ENCODE data around the gene OST4. TPM values are rescaled to one million over a fixed set of nuclear protein-coding genes. Genes with fewer than 3 reads are reported as not detected.

The OST4 gene
- total RNA-seq, 1 donor from 2014 or later: 323 TPM

DNA sequence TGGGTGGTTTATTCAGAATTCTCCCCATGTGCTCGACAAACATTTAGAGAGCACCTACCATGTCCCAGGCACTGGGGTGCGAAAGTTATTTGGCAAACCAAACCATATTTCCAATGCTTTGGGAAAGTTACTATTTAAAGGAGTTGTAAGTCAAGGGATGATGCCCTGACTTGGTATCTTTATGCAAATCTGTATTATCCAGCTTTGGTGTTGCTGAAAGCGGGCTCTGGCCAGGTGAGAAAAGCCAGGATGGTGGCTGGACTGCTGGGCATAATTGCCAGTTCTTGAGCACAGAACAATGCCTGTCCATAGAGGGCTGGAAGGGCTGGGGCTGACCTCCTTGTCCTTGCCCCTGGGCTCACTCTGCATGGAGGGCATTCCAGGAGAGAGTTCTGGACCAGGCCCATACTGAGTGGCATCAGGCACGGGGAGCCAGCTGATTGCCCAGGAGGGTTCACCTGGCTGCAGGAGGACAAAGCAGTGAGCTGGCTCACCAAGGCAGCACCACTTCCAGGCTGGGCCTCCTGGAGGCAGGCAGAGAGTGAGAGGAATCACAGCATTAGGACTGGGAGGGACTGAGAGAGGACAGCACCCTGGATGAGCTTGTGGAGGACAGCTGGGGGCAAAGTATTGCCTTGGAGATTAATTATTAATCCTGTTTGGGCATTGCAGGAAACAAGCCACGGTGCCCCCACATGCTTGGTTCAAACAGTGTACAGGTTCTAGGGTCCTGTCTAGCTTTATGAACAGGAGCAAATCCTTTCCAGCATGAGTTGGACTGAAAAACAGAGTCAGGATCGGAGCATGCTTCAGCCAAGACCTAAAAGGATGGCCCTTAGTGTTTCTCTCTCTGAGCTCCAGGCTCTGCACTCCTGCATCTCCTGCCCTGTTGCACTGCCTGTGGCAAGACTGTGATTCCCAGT is 22.2 kb upstream of the OST4 start:
- DNase-seq (ENCODE audit: low spot score): no peak

DNA sequence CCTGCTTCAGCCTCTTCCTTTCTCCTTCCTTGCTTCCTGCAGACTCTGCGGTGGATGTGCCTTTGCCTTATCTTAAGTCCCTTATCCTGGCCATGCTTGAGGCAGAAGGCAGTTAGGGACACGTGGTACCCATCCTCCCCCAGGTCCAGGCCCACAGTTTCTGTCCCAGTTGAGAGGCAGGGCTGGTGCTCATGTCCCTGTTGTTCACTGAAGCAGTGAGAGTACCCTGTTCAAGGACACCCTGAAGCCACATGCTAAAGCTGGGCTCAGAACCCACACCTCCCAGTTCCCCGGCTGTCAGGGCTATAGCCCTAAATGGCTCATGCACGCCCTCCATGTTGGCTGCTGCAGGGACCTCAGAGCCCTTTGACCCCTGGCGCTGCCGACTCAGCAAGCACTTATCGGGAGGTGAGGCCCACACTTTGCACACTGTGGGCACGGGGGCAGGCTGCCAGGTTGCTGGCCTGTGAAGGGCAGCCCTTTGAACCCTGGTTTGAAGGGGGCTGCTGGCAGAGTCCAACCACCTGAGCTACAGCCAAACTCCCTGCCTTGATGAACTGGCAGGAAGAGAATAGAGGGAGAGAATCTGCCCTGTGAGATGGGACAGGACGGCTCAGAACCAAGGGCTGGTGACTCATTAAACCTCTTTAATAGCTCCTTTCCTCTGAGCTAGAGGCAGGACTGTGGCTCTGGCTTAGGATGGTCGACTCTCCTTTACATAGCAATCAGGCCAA is 21.4 kb upstream of the OST4 start:
- DNase-seq (ENCODE audit: low spot score): no peak

DNA sequence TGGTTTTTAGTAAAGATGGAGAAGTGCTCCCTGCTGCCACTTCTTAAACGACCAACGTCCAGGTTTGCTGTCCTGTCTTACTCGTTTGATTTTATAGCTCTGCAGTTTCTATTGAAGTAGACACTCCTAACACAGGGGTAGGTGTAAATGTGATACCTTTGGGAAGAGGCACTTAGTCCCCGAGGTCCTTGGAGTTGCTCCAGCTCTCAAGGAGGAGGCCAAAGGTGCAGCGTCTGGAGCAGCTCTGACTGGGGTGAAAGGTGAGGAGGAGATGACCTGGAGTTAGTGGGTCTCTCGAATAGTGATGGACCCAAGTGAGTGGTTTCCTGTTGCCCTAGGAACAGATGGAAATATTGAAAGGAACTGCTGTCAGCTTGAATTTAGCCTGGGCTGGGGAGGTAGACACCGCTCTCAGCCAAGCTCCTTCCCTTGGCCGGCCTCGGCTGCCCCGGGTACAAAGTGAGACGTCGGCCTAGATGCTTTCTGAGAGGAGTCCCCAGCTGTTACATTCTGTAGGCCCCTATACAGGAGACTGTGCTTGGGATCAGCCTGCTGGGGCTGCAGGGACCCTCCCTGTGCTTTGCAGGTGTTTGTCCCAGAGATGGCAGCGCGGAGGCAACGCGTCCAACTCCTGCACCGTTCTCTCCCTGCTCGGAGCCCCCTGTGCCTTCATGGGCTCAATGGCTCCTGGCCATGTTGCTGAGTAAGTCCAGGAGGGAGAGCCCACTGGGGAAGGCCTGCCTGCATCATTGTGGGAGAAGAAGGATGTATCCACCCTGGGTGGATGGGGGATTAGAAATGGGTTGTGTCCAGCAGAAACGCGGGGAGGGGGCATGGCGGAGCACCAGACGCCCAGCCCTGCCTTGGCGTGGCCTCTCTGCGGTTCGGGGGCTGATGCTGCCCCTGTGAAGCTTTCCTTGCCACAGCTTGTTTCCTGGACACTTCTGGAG is 20.6 kb upstream of the OST4 start:
- no peak for DNase-seq (ENCODE audit: low spot score)

DNA sequence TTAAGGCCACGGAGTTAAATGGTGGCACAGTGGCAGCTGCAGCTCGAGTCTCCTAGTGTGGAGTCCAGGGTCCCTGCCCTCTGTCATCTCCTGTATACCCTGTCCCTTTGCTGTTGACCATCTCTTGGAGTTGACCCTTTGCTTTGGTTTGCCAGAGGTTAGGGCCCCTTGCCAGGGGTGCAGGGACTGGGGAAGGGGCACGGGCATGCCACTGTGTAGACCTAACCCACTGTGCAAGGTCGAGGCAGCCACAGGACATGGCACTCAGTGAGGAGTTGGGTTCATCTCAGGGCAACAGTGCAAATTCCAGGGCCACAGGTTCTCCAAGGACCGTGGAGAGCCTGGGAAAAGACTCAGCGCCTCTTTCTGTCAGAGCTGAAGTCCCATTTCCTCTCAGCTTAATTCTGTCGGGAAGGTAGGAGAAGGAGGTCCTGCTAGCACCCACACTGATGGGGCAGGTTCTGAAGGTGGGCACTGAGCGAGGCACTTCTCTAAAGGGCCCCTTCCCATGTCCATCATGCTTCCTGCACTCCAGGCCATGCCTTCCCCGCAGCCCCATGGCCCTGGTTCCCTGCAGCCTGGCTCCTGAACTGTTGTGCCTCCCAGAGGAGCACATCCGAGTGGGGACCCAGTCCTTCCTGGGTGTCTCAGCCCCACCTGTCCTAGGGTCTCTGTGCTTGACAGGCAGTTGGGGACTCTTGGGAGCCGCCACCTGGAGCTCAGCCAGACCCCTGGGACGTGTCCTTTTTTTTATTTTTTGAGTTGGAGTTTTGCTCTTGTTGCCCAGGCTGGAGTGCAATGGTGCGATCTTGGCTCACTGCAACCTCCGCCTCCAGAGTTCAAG is 17.9 kb upstream of the OST4 start:
- DNase-seq (ENCODE audit: low spot score): no peak

DNA sequence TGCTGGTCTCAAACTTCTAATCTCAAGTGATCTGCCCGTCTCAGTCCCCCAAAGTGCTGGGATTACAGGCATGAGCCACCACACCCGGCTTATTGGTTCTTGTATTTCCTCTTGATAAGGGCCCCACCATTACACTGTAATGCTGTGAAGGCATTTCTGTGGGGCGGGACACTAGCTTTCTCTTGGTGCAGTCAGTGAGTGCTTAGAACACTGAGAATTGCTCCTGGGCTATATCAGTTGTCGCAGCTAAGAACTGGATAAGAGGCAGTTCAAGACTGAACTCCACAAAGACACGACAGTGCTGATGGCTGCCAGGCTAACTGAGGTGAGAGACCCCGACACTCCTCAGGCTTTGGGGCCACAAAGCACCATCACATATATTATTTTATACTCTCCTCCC is 17.2 kb upstream of the OST4 start:
- no peak for DNase-seq (ENCODE audit: low spot score)

DNA sequence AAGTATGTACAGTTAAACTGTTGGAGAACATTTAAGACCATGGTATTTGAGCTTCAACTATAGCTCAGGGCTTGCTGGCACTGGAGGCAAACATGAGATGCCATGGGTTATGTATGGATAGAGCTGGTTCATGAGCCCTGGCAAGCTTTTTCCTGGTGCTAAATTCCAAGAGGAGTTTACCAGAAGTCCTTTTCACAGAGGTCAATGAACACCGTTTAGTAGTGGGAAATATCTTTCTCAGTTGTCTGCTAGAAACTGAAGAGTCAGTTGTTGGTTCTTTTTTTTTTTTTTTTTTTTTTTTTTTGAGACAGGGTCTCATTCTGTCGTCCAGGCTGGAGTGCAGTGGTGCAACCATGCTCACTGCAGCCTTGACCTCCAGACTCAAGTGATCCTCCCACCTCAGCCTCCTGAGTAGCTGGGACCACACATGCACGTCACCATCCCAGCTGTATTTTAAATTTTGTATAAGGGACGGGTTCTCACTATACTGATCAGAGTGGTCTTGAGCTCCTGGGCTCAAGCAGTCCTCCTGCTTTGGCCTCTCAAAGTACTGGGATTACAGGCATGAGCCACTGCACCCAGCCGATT is 16.5 kb upstream of the OST4 start:
- DNase-seq (ENCODE audit: low spot score): no peak

DNA sequence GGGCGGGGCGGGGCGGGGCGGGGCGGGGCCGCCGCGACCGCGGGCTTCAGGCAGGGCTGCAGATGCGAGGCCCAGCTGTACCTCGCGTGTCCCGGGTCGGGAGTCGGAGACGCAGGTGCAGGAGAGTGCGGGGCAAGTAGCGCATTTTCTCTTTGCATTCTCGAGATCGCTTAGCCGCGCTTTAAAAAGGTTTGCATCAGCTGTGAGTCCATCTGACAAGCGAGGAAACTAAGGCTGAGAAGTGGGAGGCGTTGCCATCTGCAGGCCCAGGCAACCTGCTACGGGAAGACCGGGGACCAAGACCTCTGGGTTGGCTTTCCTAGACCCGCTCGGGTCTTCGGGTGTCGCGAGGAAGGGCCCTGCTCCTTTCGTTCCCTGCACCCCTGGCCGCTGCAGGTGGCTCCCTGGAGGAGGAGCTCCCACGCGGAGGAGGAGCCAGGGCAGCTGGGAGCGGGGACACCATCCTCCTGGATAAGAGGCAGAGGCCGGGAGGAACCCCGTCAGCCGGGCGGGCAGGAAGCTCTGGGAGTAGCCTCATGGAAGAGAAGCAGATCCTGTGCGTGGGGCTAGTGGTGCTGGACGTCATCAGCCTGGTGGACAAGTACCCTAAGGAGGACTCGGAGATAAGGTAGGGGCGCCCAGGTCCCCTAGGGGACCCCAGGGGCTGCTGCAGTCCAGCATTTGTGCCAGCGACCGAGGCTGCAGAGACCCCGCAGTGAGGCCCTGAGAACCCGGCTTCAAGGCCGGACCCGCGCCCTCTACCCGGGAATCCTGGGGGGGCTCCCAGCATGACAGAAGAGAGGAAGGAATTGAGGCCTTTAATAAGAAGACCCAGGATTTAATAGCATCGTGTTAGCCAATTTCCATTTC is 15.5 kb upstream of the OST4 start, which contains the start of gene KHK:
KHK (plus strand) TSS at position 49 of the 870 bp plus-strand sequence; CDS start at position 537, 488 bp downstream.
- peak; percentile 28 for DNase-seq (ENCODE audit: low spot score)

DNA sequence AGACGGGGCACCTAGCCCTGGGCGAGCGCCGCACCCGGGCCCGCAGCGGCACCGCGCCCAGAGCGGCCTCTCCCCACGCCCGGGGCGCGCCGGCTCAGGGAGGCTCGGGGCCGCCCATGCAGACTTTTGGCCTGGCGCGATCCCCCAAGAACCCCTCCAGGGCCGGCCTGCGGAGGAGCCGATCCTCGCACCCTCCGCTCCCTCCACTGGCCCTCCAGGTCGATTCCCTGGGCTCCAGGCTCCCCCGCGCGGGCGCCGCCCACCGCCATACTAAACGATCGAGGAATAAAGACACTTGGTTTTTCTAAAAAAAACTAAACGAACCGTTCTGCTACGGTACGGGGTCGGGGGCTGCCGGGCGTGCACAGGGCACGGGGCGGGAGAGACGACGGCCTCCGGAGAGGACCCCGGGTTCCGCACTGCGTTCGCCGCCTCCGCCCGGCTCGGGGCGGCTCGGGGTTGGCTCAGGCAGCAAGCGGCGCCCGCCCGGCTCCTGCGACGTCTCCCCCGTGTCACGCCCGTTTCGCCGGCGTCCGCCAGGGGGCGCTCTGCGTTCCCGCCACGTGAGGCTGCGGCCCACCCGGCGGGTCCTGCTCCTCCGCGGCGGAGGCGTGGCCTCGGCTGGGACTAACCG is 14.8 kb upstream of the OST4 start:
- peak; percentile 96 for DNase-seq (ENCODE audit: low spot score)

DNA sequence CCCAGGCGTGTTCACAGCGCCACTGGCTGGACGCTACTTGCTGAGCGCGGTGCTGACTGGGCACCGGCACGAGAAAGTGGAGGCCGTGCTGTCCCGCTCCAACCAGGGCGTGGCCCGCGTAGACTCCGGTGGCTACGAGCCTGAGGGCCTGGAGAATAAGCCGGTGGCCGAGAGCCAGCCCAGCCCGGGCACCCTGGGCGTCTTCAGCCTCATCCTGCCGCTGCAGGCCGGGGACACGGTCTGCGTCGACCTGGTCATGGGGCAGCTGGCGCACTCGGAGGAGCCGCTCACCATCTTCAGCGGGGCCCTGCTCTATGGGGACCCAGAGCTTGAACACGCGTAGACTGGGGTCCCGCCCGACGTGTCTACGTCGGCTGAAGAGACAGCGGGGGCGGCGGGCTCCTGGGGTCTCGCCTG is 14.2 kb upstream of the OST4 start:
- DNase-seq (ENCODE audit: low spot score): peak; percentile 66

DNA sequence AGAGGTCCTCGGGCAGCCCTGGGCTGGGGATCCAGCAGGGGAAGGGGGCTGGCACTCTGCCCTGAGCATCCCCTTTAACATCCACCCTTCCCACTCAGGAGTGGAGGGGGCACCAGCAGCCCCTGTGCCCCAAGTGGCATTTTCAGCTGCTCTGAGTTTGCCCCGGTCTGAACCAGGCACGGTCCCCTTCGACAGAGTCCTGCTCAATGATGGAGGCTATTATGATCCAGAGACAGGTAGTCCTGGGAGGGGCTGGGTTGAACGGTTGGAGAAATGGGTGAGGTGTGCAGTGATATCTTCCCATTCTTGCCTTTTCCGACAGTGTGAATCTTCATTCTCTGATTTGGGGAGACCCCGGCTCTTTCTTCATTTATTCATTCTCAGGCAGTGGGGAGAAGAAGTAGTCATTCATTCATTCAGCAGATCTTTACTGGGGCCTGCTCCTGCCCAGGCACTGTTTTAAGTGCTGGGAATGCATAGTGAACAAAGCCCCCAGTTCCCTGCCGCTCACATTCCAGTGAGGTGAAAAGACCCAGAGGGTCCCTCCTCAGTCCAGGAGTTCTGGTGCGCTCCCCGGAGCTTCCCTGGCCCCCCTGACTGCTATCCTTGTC is 13.7 kb upstream of the OST4 start:
- no peak for DNase-seq (ENCODE audit: low spot score)

DNA sequence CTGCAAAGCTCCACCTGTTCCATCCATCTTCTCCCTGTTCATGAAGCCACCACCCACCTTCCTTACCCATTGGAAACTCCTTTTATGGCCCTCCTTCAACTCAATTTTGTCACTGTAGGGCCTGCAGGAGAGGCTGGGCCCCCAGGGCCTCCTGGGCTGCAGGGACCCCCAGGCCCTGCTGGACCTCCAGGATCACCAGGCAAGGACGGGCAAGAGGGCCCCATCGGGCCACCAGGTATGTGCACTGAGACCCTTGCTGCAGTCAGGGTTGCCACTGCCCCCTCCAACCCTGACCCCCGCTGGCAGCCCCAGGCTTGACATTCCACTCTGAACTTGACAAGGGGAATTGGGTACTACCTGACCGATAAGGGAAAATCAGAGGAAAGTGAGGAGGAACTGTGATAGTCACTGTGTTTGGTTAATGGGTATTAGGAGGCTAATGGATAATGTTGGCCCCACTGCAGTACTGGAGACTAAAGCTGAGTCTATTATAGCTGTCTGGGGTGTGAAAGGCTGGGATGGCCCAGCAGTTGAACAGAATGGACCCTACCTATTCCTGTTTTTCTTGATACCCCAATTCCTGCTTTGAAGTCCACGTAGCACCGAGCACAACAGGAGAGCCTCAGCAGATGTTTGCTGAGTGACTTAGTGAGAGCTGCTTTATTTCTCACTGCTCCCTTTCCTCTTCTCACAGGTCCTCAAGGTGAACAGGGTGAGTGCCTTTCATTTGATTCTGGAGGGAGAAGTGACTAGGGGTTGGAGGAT is 13.0 kb upstream of the OST4 start:
- DNase-seq (ENCODE audit: low spot score): no peak

DNA sequence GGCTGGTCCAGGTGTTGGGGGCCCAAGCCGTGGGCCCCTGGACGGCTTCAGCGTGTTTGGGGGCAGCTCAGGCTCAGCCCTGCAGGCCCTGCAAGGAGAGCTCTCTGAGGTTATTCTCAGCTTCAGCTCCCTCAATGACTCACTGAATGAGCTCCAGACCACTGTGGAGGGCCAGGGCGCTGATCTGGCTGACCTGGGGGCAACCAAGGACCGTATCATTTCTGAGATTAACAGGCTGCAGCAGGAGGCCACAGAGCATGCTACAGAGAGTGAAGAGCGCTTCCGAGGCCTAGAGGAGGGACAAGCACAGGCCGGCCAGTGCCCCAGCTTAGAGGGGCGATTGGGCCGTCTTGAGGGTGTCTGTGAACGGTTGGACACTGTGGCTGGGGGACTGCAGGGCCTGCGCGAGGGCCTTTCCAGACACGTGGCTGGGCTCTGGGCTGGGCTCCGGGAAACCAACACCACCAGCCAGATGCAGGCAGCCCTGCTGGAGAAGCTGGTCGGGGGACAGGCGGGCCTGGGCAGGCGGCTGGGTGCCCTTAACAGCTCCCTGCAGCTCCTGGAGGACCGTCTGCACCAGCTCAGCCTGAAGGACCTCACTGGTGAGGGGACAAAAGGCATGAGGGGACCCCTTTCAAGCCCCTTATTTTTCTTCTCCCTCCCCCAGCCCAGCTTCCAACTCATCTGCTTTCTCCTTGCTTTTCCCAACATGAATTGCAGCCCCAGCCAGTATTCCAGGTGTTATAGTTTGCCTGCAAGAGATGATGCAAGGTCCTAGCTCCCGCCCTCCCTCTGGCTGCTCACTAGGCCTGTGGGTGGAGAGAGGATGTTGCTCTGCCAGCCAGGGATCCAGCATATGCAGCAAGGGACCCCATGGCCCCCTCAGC is 12.2 kb upstream of the OST4 start:
- no peak for DNase-seq (ENCODE audit: low spot score)

DNA sequence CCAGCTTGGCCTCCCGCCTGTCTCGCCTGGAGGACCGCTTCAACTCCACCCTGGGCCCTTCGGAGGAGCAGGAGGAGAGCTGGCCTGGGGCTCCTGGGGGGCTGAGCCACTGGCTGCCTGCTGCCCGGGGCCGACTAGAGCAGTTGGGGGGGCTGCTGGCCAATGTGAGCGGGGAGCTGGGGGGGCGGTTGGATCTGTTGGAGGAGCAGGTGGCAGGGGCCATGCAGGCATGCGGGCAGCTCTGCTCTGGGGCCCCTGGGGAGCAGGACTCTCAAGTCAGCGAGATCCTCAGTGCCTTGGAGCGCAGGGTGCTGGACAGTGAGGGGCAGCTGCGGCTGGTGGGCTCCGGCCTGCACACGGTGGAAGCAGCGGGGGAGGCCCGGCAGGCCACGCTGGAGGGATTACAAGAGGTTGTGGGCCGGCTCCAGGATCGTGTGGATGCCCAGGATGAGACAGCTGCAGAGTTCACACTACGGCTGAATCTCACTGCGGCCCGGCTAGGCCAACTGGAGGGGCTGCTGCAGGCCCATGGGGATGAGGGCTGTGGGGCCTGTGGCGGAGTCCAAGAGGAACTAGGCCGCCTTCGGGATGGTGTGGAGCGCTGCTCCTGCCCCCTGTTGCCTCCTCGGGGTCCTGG is 11.4 kb upstream of the OST4 start:
- DNase-seq (ENCODE audit: low spot score): no peak

DNA sequence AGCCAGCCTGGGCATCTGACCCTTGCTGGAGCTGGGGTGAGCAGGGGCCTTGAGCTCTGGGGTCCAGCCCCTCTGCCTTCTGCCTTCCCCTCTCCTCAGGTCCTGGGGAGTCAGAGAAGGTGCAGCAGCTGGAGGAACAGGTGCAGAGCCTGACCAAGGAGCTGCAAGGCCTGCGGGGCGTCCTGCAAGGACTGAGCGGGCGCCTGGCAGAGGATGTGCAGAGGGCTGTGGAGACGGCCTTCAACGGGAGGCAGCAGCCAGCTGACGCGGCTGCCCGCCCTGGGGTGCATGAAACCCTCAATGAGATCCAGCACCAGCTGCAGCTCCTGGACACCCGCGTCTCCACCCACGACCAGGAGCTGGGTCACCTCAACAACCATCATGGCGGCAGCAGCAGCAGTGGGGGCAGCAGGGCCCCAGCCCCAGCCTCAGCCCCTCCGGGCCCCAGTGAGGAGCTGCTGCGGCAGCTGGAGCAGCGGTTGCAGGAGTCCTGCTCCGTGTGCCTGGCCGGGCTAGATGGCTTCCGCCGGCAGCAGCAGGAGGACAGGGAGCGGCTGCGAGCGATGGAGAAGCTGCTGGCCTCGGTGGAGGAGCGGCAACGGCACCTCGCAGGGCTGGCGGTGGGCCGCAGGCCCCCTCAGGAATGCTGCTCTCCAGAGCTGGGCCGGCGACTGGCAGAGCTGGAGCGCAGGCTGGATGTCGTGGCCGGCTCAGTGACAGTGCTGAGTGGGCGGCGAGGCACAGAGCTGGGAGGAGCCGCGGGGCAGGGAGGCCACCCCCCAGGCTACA is 10.7 kb upstream of the OST4 start:
- DNase-seq (ENCODE audit: low spot score): no peak

DNA sequence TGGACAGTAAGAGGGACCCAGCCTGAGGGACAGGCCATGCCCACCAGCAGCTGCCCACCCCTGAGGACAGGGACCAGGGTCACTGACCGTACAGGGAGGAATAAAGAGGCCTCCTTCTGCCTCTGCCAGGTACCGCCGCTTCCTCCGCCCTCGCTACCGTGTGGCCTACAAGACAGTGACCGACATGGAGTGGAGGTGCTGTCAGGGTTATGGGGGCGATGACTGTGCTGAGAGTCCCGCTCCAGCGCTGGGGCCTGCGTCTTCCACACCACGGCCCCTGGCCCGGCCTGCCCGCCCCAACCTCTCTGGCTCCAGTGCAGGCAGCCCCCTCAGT is 9.1 kb upstream of the OST4 start:
- no peak for DNase-seq (ENCODE audit: low spot score)

DNA sequence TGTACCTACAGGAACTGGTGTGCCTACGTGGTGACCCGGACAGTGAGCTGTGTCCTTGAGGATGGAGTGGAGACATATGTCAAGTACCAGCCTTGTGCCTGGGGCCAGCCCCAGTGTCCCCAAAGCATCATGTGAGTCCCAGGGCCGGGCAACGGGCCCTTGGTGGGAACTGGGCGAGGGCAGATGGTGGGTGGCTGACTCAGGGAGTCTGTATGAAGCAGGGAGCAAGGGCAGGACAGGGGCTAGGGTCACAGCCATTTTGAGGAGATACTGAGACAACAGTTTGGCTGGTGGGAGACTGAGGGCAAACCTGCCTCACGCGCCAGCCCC is 8.7 kb upstream of the OST4 start:
- DNase-seq (ENCODE audit: low spot score): no peak
